Gastroesophageal sphincter (tissue), 3 donors: ENCODE results near the gene GPC3.

Experiments
- CTCF ChIP-seq, 4 experiments: fragments of 200-600 bp in 2 of 4; fragments of 450-650 bp in 2 of 4; sonication (generic) in 1 of 4; IDR thresholded peaks; one replicate each; pipeline ENCODE4 v1.5.1; 2017 to 2019; ENCODE audit warnings: antibody characterized with exemption in 4 of 4, mild to moderate bottlenecking in 2 of 4, moderate library complexity in 2 of 4
- EP300 ChIP-seq: sonication (generic); formaldehyde crosslinking; IDR thresholded peaks from one replicate; pipeline ENCODE4 v1.6.1; 2017; ENCODE audit warnings: antibody characterized with exemption, mild to moderate bottlenecking
- POLR2A ChIP-seq, 2 donors: fragments of 450-650 bp; IDR thresholded peaks; one replicate each; pipeline ENCODE4 v1.6.1; 2017; ENCODE audit warnings: antibody characterized with exemption in 2 of 2, mild to moderate bottlenecking in 2 of 2, moderate library complexity in 1 of 2
- POLR2AphosphoS5 ChIP-seq: sonication (generic); formaldehyde crosslinking; IDR thresholded peaks from one replicate; pipeline ENCODE4 v1.6.1; 2017; ENCODE audit warnings: antibody characterized with exemption

- TF ChIP-seq CTCF (IDR thresholded peaks at IDR 0.05) (no peak), POLR2AphosphoS5 (no peak), EP300 (no peak), POLR2A (IDR thresholded peaks at IDR 0.05) (no peak)
These were observed 103.5 kb downstream of the GPC3 start for GRCh38 chrX:133881893-133882292.
